ENCODE data around the gene GABBR2. TPM values are rescaled to one million over a fixed set of nuclear protein-coding genes. Genes with fewer than 3 reads are reported as not detected.

The GABBR2 gene
- total RNA-seq, 1 experiment from 2014 or later = 3.8 TPM

GRCh38 chr9:98312365-98312764 is 396.4 kb downstream of the GABBR2 start:
- Histone ChIP-seq H3K4me3 (no peak overlapping the region), H3K36me3 (no peaks in the 10 kb centered on the region), H3K9me3 (no peaks in the 10 kb centered on the region), H3K27me3 (no peaks in the 10 kb centered on the region)
- DNase-seq = no peak

GRCh38 chr9:98311541-98311940 is 397.2 kb downstream of the GABBR2 start:
- Histone ChIP-seq H3K27me3 (no peaks in the 10 kb centered on the region), H3K36me3 (no peaks in the 10 kb centered on the region), H3K9me3 (no peaks in the 10 kb centered on the region), H3K4me3 (no peak overlapping the region)
- DNase-seq = no peak

GRCh38 chr9:98310752-98311392 is 397.9 kb downstream of the GABBR2 start:
- H3K36me3 ChIP-seq = no peaks in the 10 kb centered on the region
- H3K9me3 ChIP-seq = no peaks in the 10 kb centered on the region
- H3K4me3 ChIP-seq = no peak overlapping the region
- H3K27me3 ChIP-seq = no peaks in the 10 kb centered on the region
- DNase-seq = no peak

GRCh38 chr9:98306384-98307145 is 402.2 kb downstream of the GABBR2 start:
- H3K9me3 ChIP-seq = no peaks in the 10 kb centered on the region
- no peaks in the 10 kb centered on the region for H3K36me3 ChIP-seq
- H3K4me3 ChIP-seq = no peak overlapping the region
- no peak for DNase-seq
- no peaks in the 10 kb centered on the region for H3K27me3 ChIP-seq

- no peaks in the 10 kb centered on the region for H3K9me3 ChIP-seq
- H3K4me3 ChIP-seq = no peak overlapping the region
- no peak for DNase-seq
- no peaks in the 10 kb centered on the region for H3K27me3 ChIP-seq
- no peaks in the 10 kb centered on the region for H3K36me3 ChIP-seq
Observed at GRCh38 chr9:98304381-98304780, 404.4 kb downstream of the GABBR2 start.

GRCh38 chr9:98303633-98304125 is 405.1 kb downstream of the GABBR2 start:
- no peak for DNase-seq
- Histone ChIP-seq H3K9me3 (no peaks in the 10 kb centered on the region), H3K36me3 (no peaks in the 10 kb centered on the region), H3K27me3 (no peaks in the 10 kb centered on the region), H3K4me3 (no peak overlapping the region)

- no peak overlapping the region for H3K4me3 ChIP-seq
- no peaks in the 10 kb centered on the region for H3K27me3 ChIP-seq
- no peaks in the 10 kb centered on the region for H3K36me3 ChIP-seq
- no peak for DNase-seq
- no peaks in the 10 kb centered on the region for H3K9me3 ChIP-seq
Observed at GRCh38 chr9:98302938-98303632, 405.6 kb downstream of the GABBR2 start.

GRCh38 chr9:98302150-98302549 is 406.6 kb downstream of the GABBR2 start:
- Histone ChIP-seq H3K36me3 (no peaks in the 10 kb centered on the region), H3K9me3 (no peaks in the 10 kb centered on the region), H3K27me3 (no peaks in the 10 kb centered on the region), H3K4me3 (no peak overlapping the region)
- no peak for DNase-seq

- H3K4me3 ChIP-seq = no peak overlapping the region
- H3K27me3 ChIP-seq = no peaks in the 10 kb centered on the region
- no peak for DNase-seq
- H3K9me3 ChIP-seq = no peaks in the 10 kb centered on the region
- H3K36me3 ChIP-seq = no peaks in the 10 kb centered on the region
Observed at GRCh38 chr9:98300611-98301010, 408.1 kb downstream of the GABBR2 start.

GRCh38 chr9:98298476-98298875 is 410.3 kb downstream of the GABBR2 start:
- Histone ChIP-seq H3K27me3 (no peaks in the 10 kb centered on the region), H3K36me3 (no peaks in the 10 kb centered on the region), H3K4me3 (no peak overlapping the region), H3K9me3 (no peaks in the 10 kb centered on the region)
- DNase-seq = no peak

GRCh38 chr9:98295824-98296223 is 412.9 kb downstream of the GABBR2 start:
- H3K9me3 ChIP-seq = no peaks in the 10 kb centered on the region
- H3K36me3 ChIP-seq = no peaks in the 10 kb centered on the region
- H3K27me3 ChIP-seq = no peaks in the 10 kb centered on the region
- no peak for DNase-seq
- H3K4me3 ChIP-seq = no peak overlapping the region

- no peaks in the 10 kb centered on the region for H3K36me3 ChIP-seq
- no peak for DNase-seq
- no peaks in the 10 kb centered on the region for H3K9me3 ChIP-seq
- H3K27me3 ChIP-seq = no peaks in the 10 kb centered on the region
- H3K4me3 ChIP-seq = no peak overlapping the region
Observed at GRCh38 chr9:98291820-98292219, 416.9 kb downstream of the GABBR2 start.

- H3K36me3 ChIP-seq = no peaks in the 10 kb centered on the region
- H3K27me3 ChIP-seq = no peaks in the 10 kb centered on the region
- no peak overlapping the region for H3K4me3 ChIP-seq
- DNase-seq = no peak
- no peaks in the 10 kb centered on the region for H3K9me3 ChIP-seq
Observed at GRCh38 chr9:98290411-98290810, 418.3 kb downstream of the GABBR2 start.

GRCh38 chr9:98289614-98290201 is 419.0 kb downstream of the GABBR2 start:
- DNase-seq = no peak
- Histone ChIP-seq H3K27me3 (no peaks in the 10 kb centered on the region), H3K4me3 (no peak overlapping the region), H3K36me3 (no peaks in the 10 kb centered on the region), H3K9me3 (no peaks in the 10 kb centered on the region)

- Histone ChIP-seq H3K4me3 (no peak overlapping the region), H3K36me3 (no peaks in the 10 kb centered on the region), H3K27me3 (no peaks in the 10 kb centered on the region), H3K9me3 (no peaks in the 10 kb centered on the region)
- no peak for DNase-seq
Observed at GRCh38 chr9:98288881-98289280, 419.9 kb downstream of the GABBR2 start.

GRCh38 chr9:98287384-98287783 is 421.4 kb downstream of the GABBR2 start:
- Histone ChIP-seq H3K36me3 (no peaks in the 10 kb centered on the region), H3K27me3 (no peaks in the 10 kb centered on the region), H3K4me3 (no peak overlapping the region), H3K9me3 (no peaks in the 10 kb centered on the region)
- no peak for DNase-seq

- Histone ChIP-seq H3K4me3 (no peak overlapping the region), H3K9me3 (no peaks in the 10 kb centered on the region), H3K27me3 (no peaks in the 10 kb centered on the region), H3K36me3 (no peaks in the 10 kb centered on the region)
- no peak for DNase-seq
Observed at GRCh38 chr9:98285446-98285845, 423.3 kb downstream of the GABBR2 start.

Data from MG63 (cell line).